Naive thymus-derived CD4-positive, alpha-beta T cell (primary cell): ENCODE data around the gene GPAT3. TPM values are rescaled to one million over a fixed set of nuclear protein-coding genes. Genes with fewer than 3 reads are reported as not detected.
A peak's percentile ranks its signal among the peaks of the same experiment; 100 is the strongest.
"Not testable (repeated sequence)": the region's sequence is repeated elsewhere in the genome, so short reads cannot be mapped to it uniquely, and the experiment has no call there.

ENCODE experiments used
- ATAC-seq: fragments of 150-1000 bp; cut with Tn5 transposase; 2 replicates; pipeline ENCODE4 v1.10.0; 2021; ENCODE audit warnings: mild to moderate bottlenecking, moderate library complexity
- CTCF ChIA-PET: fragments of 350-600 bp; sonication (Branson Sonifier 250); formaldehyde crosslinking; loops from one replicate; lab custom pipeline; 2021; ENCODE audit warnings: antibody characterized with exemption; lab: Charles Lee
- POLR2A ChIA-PET: fragments of 350-600 bp; sonication (Branson Sonifier 250); formaldehyde crosslinking; loops from one replicate; lab custom pipeline; 2021; ENCODE audit warnings: antibody characterized with exemption, inconsistent platforms; lab: Charles Lee
- DNase-seq, 9 donors: peaks; one replicate each; pipeline versions ENCODE4 v3.0.0 to v3.0.0-alpha.2; 2020 to 2022; ENCODE audit warnings: mixed read lengths in 1 of 9
- H3K27ac ChIP-seq: one replicate; pipeline ENCODE4 v1.7.0; 2013; ENCODE audit warnings: mild to moderate bottlenecking, low read depth, low read length, moderate library complexity
- H3K27me3 ChIP-seq, 2 donors: one replicate each; pipeline ENCODE4 v1.7.0; 2013; ENCODE audit warnings: low read length in 2 of 2, mild to moderate bottlenecking in 2 of 2, moderate library complexity in 2 of 2; ENCODE audit not compliant: control insufficient read depth in 2 of 2, insufficient read depth in 2 of 2
- H3K36me3 ChIP-seq, 3 experiments: 1 replicate in 2 of 3; 2 replicates in 1 of 3; pipeline ENCODE4 v1.7.0; 2013; ENCODE audit warnings: low read length in 3 of 3, mild to moderate bottlenecking in 3 of 3, moderate library complexity in 1 of 3; ENCODE audit not compliant: insufficient read depth in 3 of 3, control insufficient read depth in 2 of 3
- H3K4me1 ChIP-seq, 2 donors: one replicate each; pipeline ENCODE4 v1.7.0; 2013; ENCODE audit warnings: low read length in 2 of 2, mild to moderate bottlenecking in 2 of 2, moderate library complexity in 1 of 2; ENCODE audit not compliant: control insufficient read depth in 2 of 2, insufficient read depth in 2 of 2
- H3K4me3 ChIP-seq: 2 replicates; pipeline ENCODE4 v1.7.0; 2013; ENCODE audit warnings: mild to moderate bottlenecking, low read length
- H3K9me3 ChIP-seq, 3 experiments: 1 replicate in 2 of 3; 2 replicates in 1 of 3; pipeline ENCODE4 v1.7.0; 2013; ENCODE audit warnings: low read length in 3 of 3; ENCODE audit not compliant: control insufficient read depth in 2 of 3
- H3K27ac Mint-ChIP-seq, 9 donors: one replicate each; pipeline ENCODE4 v1.8.0; 2020 to 2022; ENCODE audit warnings: mixed read lengths in 9 of 9, mild to moderate bottlenecking in 8 of 9, moderate library complexity in 5 of 9, inconsistent platforms in 2 of 9
- H3K27me3 Mint-ChIP-seq, 5 donors: one replicate each; pipeline ENCODE4 v1.8.0; 2021 to 2022; ENCODE audit warnings: mixed read lengths in 5 of 5, mild to moderate bottlenecking in 1 of 5
- H3K36me3 Mint-ChIP-seq, 5 donors: one replicate each; pipeline ENCODE4 v1.8.0; 2020 to 2022; ENCODE audit warnings: mixed read lengths in 5 of 5, mild to moderate bottlenecking in 3 of 5, inconsistent platforms in 1 of 5
- H3K4me1 Mint-ChIP-seq, 7 donors: one replicate each; pipeline ENCODE4 v1.8.0; 2020 to 2022; ENCODE audit warnings: mixed read lengths in 7 of 7, mild to moderate bottlenecking in 3 of 7, inconsistent platforms in 1 of 7
- H3K4me3 Mint-ChIP-seq, 10 donors: one replicate each; pipeline ENCODE4 v1.8.0; 2020 to 2022; ENCODE audit warnings: mild to moderate bottlenecking in 10 of 10, mixed read lengths in 10 of 10, moderate library complexity in 6 of 10, inconsistent platforms in 2 of 10
- H3K9me3 Mint-ChIP-seq, 11 donors: one replicate each; pipeline ENCODE4 v1.8.0; 2020 to 2022; ENCODE audit warnings: mixed read lengths in 11 of 11, mild to moderate bottlenecking in 4 of 11, inconsistent platforms in 1 of 11, moderate library complexity in 1 of 11
- intact Hi-C, 2 donors: fragments of 100-400 bp; cut with micrococcal nuclease; formaldehyde crosslinking; loops; one replicate each; pipeline ENCODE4 v1.15.1; 2023
- polyA plus RNA-seq, 2 donors: library from polyadenylated mRNA; unstranded; fragments of 300-500 nt; fragmentation: Illumina TruSeq; gene quantifications; one replicate each; pipeline ENCODE4 v1.2.3, GENCODE V29; 2021
- total RNA-seq, 6 experiments: library from RNA in 5 of 6; stranded (reverse) in 5 of 6; gene quantifications; 1 replicate in 5 of 6; 2 replicates in 1 of 6; pipeline ENCODE4 v1.2.3 and lab custom pipeline; 2021 to 2026

Gene GPAT3
- total and polyA plus RNA-seq, 7 experiments from 2014 or later, result 1.5 to 14.6 (median 4.4) TPM

GRCh38 chr4:83498187-83498586 lies 37.7 kb upstream of the GPAT3 start:
- Histone ChIP-seq H3K27ac (no peak overlapping the region), H3K27me3 (no peaks in the 10 kb centered on the region), H3K4me1 (no peaks in the 10 kb centered on the region), H3K36me3 (no peaks in the 10 kb centered on the region), H3K4me3 (no peak overlapping the region), H3K9me3 (no peaks in the 10 kb centered on the region)
- DNase-seq (no peak), ATAC-seq (no peak)
- POLR2A ChIA-PET, result interaction anchor here (0.7 to 3.3 kb wide), 2 partner anchors 13 to 40 kb away, joined by 3 to 21 read pairs; partner anchors contain the start of gene ABRAXAS1
- Mint-ChIP-seq H3K4me3 (no peak overlapping the region), H3K9me3 (peaks cover 0 to 1% (median 0%) of the 10 kb centered on the region in 11 donors), H3K27me3 (peaks cover 0 to 3% (median 0%) of the 10 kb centered on the region in 5 donors), H3K36me3 (no peaks in the 10 kb centered on the region), H3K4me1 (peaks cover 0 to 8% (median 0%) of the 10 kb centered on the region in 7 donors), H3K27ac (peak overlapping the region in 2 of 9 donors; percentile 28 to 38)
- intact Hi-C loops, result loop anchor here in 1 of 2 donors (10.0 kb wide), 1 partner anchor 1477 kb away; no protein-coding TSS in a partner anchor
- CTCF ChIA-PET, result no interaction called here

- H3K4me1 Mint-ChIP-seq, result peaks cover 9 to 24% (median 19%) of the 10 kb centered on the region in 7 donors
- H3K9me3 Mint-ChIP-seq, H3K36me3 Mint-ChIP-seq, intact Hi-C loops, H3K27me3 ChIP-seq, H3K36me3 ChIP-seq, CTCF ChIA-PET, DNase-seq, H3K4me3 Mint-ChIP-seq, H3K27ac Mint-ChIP-seq, H3K4me3 ChIP-seq, H3K27ac ChIP-seq, H3K9me3 ChIP-seq, POLR2A ChIA-PET, H3K27me3 Mint-ChIP-seq, ATAC-seq: not testable (repeated sequence)
- H3K4me1 ChIP-seq, result peaks cover 3 to 17% of the 10 kb centered on the region in 2 donors
Observed at GRCh38 chr4:83501671-83502070, 34.2 kb upstream of the GPAT3 start.

- intact Hi-C loops, result loop anchor here in 1 of 2 donors (1.0 to 2.0 kb wide), 3 partner anchors 19 to 49 kb away; partner anchors contain the start of genes ABRAXAS1 and HELQ
- Mint-ChIP-seq H3K4me3 (peak overlapping the region; percentile 4 to 70 (median 51)), H3K36me3 (peaks cover 0 to 3% (median 2%) of the 10 kb centered on the region in 5 donors), H3K9me3 (peaks cover 0 to 5% (median 0%) of the 10 kb centered on the region in 11 donors), H3K27ac (peak overlapping the region in 8 of 9 donors; percentile 26 to 94 (median 89)), H3K4me1 (peaks cover 10 to 24% (median 18%) of the 10 kb centered on the region in 7 donors), H3K27me3 (no peaks in the 10 kb centered on the region)
- peak overlapping the region; percentile 51 for H3K27ac ChIP-seq
- no peaks in the 10 kb centered on the region for H3K27me3 ChIP-seq
- peak in 6 of 9 donors; percentile 15 to 62 (median 47) for DNase-seq
- H3K4me1 ChIP-seq, result peaks cover 3 to 17% of the 10 kb centered on the region in 2 donors
- no peaks in the 10 kb centered on the region for H3K36me3 ChIP-seq
- peak; percentile 62 for ATAC-seq
- no peaks in the 10 kb centered on the region for H3K9me3 ChIP-seq
- CTCF ChIA-PET, result interaction anchor here (0.6 to 1.1 kb wide), 2 partner anchors 140 to 141 kb away, joined by 3 to 4 read pairs; no protein-coding TSS in a partner anchor
- POLR2A ChIA-PET, result interaction anchor here (1.1 to 2.8 kb wide), 3 partner anchors 14 to 49 kb away, joined by 4 to 18 read pairs (median 9); partner anchors contain the start of genes ABRAXAS1, HELQ and MRPS18C
- H3K4me3 ChIP-seq, result peak overlapping the region; percentile 1
Observed at GRCh38 chr4:83503974-83504373, 31.9 kb upstream of the GPAT3 start.

GRCh38 chr4:83504503-83504902 lies 31.4 kb upstream of the GPAT3 start:
- CTCF ChIA-PET, result interaction anchor here (0.6 to 1.1 kb wide), 2 partner anchors 139 to 140 kb away, joined by 3 to 4 read pairs; no protein-coding TSS in a partner anchor
- no peak for ATAC-seq

GRCh38 chr4:83504996-83505395 lies 30.9 kb upstream of the GPAT3 start:
- DNase-seq (peak in 2 of 9 donors; percentile 11 to 19), ATAC-seq (no peak)
- H3K4me3 Mint-ChIP-seq, result peak overlapping the region in 6 of 10 donors; percentile 45 to 70 (median 53)
- intact Hi-C loops, result loop anchor here (1.0 to 5.0 kb wide), 4 partner anchors 20 to 50 kb away; partner anchors contain the start of genes ABRAXAS1 (in 1 of the 2) and HELQ (in 1 of the 2)
- CTCF ChIA-PET, result interaction anchor here (1.1 kb wide), 1 partner anchor 140 kb away, joined by 4 read pairs; no protein-coding TSS in a partner anchor
- no peaks in the 10 kb centered on the region for H3K27me3 Mint-ChIP-seq
- peaks cover 10 to 24% (median 19%) of the 10 kb centered on the region in 7 donors for H3K4me1 Mint-ChIP-seq
- Histone ChIP-seq H3K27ac (no peak overlapping the region), H3K9me3 (no peaks in the 10 kb centered on the region), H3K27me3 (no peaks in the 10 kb centered on the region), H3K36me3 (no peaks in the 10 kb centered on the region), H3K4me3 (no peak overlapping the region), H3K4me1 (peaks cover 3 to 17% of the 10 kb centered on the region in 2 donors)
- H3K36me3 Mint-ChIP-seq, result peaks cover 0 to 3% (median 2%) of the 10 kb centered on the region in 5 donors
- H3K27ac Mint-ChIP-seq, result peak overlapping the region in 7 of 9 donors; percentile 81 to 94 (median 91)
- H3K9me3 Mint-ChIP-seq, result peaks cover 0 to 5% (median 0%) of the 10 kb centered on the region in 11 donors
- POLR2A ChIA-PET, result interaction anchor here (1.1 to 2.8 kb wide), 3 partner anchors 13 to 50 kb away, joined by 3 to 18 read pairs (median 9); partner anchors contain the start of genes ABRAXAS1, HELQ and MRPS18C

More at GRCh38 chr4:83504503-83504902, 31.4 kb upstream of the GPAT3 start:
- no peaks in the 10 kb centered on the region for H3K27me3 Mint-ChIP-seq
- intact Hi-C loops, result loop anchor here in 1 of 2 donors (1.0 to 2.0 kb wide), 3 partner anchors 19 to 49 kb away; partner anchors contain the start of genes ABRAXAS1 and HELQ
- Histone ChIP-seq H3K27me3 (no peaks in the 10 kb centered on the region), H3K9me3 (no peaks in the 10 kb centered on the region), H3K4me3 (peak overlapping the region; percentile 1), H3K4me1 (peaks cover 3 to 17% of the 10 kb centered on the region in 2 donors), H3K27ac (peak overlapping the region; percentile 51), H3K36me3 (no peaks in the 10 kb centered on the region)
- peaks cover 0 to 3% (median 2%) of the 10 kb centered on the region in 5 donors for H3K36me3 Mint-ChIP-seq
- peak overlapping the region; percentile 22 to 70 (median 51) for H3K4me3 Mint-ChIP-seq
- H3K27ac Mint-ChIP-seq, result peak overlapping the region in 8 of 9 donors; percentile 26 to 94 (median 89)
- peaks cover 10 to 24% (median 19%) of the 10 kb centered on the region in 7 donors for H3K4me1 Mint-ChIP-seq
- peaks cover 0 to 5% (median 0%) of the 10 kb centered on the region in 11 donors for H3K9me3 Mint-ChIP-seq
- peak in 2 of 9 donors; percentile 1 to 14 for DNase-seq
- POLR2A ChIA-PET, result interaction anchor here (1.1 to 2.8 kb wide), 4 partner anchors 12 to 49 kb away, joined by 3 to 18 read pairs (median 6); partner anchors contain the start of genes ABRAXAS1, HELQ and MRPS18C

- not testable (repeated sequence) for H3K27ac Mint-ChIP-seq, H3K27me3 Mint-ChIP-seq, H3K4me1 ChIP-seq, H3K4me3 ChIP-seq, H3K4me3 Mint-ChIP-seq, H3K36me3 ChIP-seq, H3K27ac ChIP-seq, H3K9me3 Mint-ChIP-seq, H3K9me3 ChIP-seq, H3K27me3 ChIP-seq, H3K36me3 Mint-ChIP-seq
- intact Hi-C loops, result loop anchor here (1.0 to 5.0 kb wide), 3 partner anchors 38 to 131 kb away; no protein-coding TSS in a partner anchor
- DNase-seq (peak in 8 of 9 donors; percentile 25 to 55 (median 42)), ATAC-seq (peak; percentile 59)
- peaks cover 7 to 16% (median 14%) of the 10 kb centered on the region in 7 donors for H3K4me1 Mint-ChIP-seq
- POLR2A ChIA-PET, result interaction anchor here (1.0 kb wide), 1 partner anchor 131 kb away, joined by 3 read pairs; no protein-coding TSS in a partner anchor
- CTCF ChIA-PET, result interaction anchor here (0.6 to 0.9 kb wide), 3 partner anchors 130 to 869 kb away, joined by 3 read pairs; no protein-coding TSS in a partner anchor
Observed at GRCh38 chr4:83509156-83509585, 26.7 kb upstream of the GPAT3 start.
